ELF-1 (cell line): Measurements from ENCODE around the gene EIF4G3.

ENCODE experiments used
- DNase-seq: peaks from one replicate; pipeline ENCODE4 v3.0.0-alpha.2; 2016; ENCODE audit warnings: low read depth, low spot score

The EIF4G3 gene

DNA sequence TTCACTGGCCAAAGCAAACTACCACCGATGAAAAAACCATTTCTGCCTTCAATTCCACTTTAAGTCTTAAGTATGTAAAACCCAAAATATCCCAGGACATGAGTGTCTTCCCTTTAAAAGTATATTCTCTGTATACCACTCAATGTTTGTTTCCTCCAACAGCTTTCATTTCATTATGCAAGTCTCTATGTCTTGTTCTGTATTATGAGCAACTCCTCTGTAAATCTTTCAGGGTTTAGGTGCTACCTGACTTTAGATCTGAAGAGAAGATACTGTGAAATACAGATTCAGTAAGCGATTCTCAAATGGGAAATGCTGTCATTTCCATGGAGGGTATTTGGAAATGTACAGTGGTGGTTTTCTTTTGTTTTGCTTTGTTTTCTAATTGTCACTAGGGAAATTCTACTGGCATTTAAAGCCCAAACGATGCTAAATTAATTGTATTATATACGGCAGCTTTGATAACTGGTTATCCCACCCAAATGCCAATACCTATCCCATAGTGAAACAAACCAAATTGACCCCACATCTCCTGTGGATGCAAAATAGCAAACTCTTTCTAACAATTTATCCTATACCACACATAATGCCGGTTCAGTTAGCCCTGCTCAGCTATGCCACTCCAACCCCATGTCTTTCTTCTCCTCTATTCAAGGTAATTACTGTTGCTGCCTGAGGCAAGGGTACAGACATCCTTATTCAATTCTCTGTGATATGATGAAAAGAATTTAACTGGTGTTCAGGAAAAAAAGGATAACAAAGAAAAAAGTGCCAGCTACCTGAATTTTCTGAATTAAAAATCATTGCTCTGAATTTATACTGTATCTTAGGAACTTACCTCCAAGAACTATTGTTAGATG is 182.8 kb downstream of the EIF4G3 start:
- no peak for DNase-seq

DNA sequence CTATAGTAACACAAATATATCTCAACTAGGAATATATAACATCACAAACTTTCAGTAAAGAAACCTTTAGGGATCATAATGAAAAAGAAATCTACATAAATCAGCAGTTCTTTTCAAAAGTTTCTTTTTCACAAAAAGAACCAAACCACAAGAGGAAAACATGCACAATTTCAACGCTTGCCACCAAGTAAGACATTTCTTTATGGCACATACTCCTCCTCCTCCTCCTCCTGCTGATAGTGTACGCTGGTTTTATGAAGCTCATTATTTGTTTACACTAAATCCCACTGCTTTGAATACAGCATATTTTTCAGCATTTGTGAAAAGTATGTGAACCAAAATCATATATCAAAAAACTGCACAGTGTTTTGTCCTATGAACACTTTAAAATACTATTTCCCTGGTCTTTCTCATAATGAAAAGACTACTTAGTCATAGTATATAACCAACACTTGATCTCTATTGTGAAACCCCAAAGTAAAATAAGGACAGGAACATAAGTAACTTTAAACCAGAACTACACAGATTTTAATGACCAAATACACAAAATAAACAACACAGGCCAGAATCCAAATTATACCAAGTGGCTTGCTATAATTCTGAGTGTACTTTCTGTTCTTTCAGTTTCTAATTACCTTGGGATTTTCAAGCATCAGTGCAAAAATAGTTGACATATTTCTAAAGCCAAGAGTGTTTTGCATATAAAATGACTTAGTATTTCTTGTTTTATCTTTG is 184.2 kb downstream of the EIF4G3 start:
- no peak for DNase-seq

GRCh38 chr1:20988943-20989342 is 187.8 kb downstream of the EIF4G3 start:
- DNase-seq, result no peak

GRCh38 chr1:20987831-20988825 is 188.6 kb downstream of the EIF4G3 start:
- DNase-seq, result no peak

DNA sequence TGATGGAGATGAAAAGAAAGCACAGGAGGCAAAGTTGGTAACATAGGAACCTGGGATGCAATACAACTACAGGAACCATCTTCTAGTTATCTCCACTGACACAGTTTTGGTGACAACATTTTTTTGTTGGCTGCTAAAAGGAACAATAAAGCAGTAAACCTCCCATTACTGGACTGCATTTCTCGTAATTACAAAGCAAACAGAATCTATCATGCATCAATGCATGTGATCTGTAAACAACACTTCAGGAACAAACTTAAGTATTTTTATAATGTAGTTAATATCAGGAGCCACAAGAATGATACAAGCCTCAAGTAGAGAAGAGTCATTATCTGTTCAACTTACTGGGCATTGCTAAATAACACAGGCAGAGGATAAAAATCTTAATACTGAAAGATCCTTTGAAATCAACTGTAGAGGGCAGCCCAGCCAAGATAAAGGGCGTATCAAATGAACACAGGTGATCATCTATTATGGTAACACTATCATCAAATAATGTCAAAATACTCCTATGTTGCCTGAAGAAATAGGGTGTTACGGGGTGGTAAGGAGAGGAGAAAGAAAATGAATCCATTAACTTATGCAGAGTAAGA is 193.3 kb downstream of the EIF4G3 start:
- DNase-seq, result no peak

- DNase-seq, result no peak
These were observed 194.4 kb downstream of the EIF4G3 start for GRCh38 chr1:20982316-20982715.

DNA sequence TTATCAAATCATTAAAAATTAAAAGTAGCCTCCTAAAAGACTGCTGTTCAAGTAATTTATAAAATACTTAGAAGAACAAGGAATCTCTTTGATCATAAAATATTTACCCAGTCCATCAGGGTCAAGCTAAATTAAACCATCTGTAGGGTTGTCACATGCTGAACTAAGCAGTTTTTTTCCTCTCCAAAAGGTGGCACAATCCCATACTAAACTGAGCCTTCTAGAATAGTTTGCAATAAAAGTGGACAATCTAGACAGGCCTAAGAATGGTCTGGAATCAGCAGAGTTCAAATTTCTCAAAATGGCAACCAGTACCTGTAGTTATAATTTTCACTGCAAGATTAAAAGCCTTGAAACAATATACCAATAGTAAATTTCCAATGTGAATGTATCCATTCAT is 194.8 kb downstream of the EIF4G3 start:
- DNase-seq, result no peak

DNA sequence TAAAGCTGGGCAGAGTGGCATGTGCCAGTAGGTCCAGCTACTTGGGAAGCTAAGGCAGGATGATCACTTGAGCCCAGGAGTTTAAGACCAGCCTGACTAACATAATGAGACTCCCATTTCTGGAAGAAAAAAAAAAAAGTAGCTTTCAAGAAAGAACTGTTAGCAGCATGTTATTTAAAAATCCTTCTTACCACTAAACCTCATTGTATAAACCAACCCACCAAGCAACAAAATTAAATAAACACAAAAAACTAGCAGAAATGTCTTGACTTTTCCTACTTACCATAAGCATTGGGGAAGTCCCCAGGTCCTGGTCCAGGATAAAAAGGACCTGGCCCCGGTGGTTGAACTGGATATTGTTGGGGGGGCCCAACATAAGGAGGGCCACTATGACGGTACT is 196.6 kb downstream of the EIF4G3 start:
- DNase-seq, result no peak

DNA sequence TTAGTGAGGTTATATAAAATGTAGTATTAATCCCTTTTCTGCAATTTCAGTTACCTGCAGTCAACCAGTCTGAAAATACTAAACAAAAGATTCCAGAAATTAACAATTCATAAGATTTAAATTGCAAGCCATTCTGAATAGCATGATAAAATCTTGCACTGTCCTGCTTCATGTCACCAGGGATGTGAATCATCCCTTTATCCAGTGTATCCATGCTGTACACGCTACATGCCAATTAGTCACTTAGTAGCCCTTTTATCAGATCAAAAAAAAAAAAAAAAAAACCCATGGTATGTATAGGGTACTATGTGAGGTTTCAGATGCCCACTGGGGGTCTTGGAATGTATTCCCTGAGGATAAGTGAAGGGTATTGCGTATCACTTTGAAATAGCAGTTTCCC is 198.3 kb downstream of the EIF4G3 start:
- no peak for DNase-seq

DNA sequence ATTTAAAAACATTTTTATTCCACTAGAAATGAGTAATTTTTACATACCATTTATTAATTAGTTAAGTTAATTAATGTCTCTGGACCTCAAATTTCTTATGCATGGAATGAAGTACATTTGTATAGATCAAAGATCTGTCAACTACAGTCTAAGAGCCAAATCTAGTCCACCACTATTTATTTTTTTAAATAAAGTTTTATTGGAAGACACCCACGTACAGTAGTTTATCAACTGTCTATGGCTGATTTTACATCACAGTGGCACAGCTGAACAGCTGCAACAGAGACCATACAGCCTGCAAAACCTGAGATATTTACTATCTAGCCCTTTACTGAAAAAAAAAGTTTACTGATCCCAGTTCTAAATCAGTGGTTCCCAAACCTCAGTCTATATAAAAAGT is 201.0 kb downstream of the EIF4G3 start:
- no peak for DNase-seq

DNA sequence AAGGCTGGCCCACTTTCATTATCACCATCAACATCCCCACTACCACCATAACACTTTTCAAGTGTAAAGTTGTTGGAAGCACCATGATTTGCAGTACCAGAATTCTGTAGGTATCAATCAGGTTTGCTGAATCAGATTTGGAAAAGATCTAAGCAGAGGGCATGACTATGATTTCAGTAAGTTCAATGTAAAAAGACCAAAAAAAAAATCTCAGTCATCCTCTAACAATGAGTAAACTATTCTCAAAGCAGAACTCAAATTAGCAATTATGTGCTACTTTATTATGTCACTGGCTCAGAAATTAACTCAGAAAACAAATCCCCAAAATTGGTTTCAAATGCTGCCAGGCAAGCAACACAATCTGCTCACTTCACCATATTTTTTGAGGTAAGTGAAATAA is 201.7 kb downstream of the EIF4G3 start:
- no peak for DNase-seq

DNA sequence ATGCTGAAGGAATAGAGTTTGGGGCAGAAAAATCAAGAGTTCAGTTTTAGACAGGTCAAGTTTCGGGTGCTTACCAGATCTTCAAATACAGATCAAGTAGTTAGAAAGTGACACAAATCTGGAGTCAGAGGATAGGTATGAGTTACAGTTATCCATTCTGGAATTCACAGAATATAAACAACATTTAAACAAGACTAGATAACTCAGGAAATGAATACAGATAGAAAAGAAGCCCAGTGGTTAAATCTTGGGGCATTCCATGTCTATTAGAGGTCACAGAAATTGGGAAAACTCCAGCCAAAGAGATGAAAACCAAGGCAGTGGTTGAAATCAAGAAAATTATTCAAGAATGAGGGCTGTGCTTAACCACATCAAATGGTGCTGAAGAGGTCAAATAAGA is 202.6 kb downstream of the EIF4G3 start:
- DNase-seq, result no peak

DNA sequence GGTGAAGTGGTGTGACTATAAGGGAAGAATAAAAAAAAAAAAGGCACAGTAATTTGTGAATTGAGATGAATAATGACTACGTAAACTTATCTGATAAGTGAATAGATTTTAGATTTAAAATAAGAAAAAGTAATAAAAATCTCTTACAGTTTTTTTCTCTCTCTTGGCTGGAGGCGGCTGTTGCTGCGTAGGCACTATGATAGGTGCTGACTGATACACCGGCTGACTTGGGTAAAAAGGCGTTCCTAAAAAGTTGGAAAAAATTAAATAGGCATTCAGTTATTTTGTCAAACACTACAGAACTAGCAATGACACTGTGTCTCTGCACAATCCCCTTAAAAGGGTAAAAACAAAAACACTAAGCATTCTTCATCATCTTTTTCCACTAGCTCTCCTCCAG is 203.8 kb downstream of the EIF4G3 start:
- DNase-seq, result no peak

- no peak for DNase-seq
These were observed 211.9 kb downstream of the EIF4G3 start for GRCh38 chr1:20964540-20965484.

- DNase-seq, result no peak
These were observed 214.0 kb downstream of the EIF4G3 start for GRCh38 chr1:20962576-20963258.

- no peak for DNase-seq
These were observed 218.3 kb downstream of the EIF4G3 start for GRCh38 chr1:20958430-20958829.

DNA sequence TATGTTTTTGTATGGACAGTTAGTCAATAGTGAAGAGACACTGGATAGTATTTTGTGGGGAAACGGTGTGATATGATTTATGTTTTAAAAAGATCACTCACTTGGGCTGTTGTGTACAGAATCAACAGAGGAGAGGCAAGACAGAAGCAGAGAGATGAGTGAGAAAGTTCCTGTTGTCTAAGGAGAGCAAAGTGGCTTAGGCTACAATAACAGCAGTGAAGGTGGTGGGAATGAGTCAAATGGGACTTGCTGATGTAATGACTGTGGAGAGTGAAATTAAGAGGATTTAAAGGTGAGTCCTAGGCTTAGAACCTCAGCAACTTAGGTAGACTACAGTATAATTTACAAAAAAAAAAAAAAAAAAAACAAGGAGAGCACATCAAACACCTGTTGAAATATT is 220.4 kb downstream of the EIF4G3 start:
- DNase-seq, result no peak

DNA sequence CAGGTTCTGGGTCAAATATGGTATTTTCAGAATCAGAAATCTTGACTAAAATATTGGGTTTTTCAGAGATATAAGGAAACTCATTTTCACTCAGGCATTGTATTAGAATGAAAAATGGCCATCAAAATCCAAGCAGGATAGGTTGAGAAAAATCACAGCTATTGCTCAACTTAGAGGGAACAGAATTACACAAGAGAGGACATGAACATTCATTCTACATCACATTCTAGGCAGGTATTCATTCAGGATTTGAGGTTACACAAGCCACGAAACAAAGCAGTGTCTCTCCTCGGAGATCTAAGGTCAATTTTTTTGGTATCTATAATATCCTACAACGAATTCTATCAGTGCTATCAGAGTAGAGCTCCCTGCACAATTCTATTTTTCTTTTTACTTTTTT is 226.0 kb downstream of the EIF4G3 start:
- no peak for DNase-seq

DNA sequence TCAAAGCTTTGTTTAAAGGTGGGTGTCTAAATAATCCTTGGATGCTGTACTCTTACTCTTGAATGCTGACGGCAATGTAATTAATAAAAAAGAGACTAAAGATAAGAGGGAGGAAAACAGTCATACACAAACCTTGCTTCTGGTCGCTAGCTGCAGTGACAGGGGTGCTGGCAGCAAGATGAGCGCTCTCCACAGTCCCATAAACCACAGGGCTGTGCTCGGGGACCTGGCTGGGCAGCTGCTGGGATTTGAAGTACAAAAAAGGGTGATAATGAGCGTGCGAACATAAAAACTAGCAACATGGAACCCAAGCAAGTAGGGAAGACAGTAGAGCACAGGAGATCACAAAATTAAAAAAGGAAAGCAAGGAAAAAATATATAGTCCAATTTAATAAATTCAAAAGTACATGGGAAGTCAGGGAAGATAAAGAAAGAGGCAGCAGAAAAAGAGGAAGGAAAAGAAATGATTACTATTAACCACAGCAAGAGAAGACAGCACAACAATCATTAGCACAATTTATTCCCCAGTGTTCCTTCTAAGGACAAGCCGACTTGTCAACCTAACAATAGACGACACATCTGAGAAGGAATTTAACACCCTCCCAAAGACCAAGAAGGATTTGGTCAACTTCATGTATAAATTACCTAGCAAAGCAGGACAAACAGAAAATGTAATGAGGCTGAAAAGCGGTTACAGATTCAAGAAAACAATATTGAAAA is 226.7 kb downstream of the EIF4G3 start:
- no peak for DNase-seq
